Neural cell (in vitro differentiated cells): Measurements from ENCODE around the gene WRAP73. TPM values are rescaled to one million over a fixed set of nuclear protein-coding genes. Genes with fewer than 3 reads are reported as not detected.

Experiments used
- H2AFZ ChIP-seq: fragments of 200-600, 300-800 bp; sonication (generic), shearing (Covaris generic); 2 replicates; pipeline ENCODE4 v1.6.0; 2014; ENCODE audit warnings: low read depth, mild to moderate bottlenecking, antibody characterized with exemption, low read length, moderate library complexity
- H3F3A ChIP-seq: fragments of 200-600 bp; shearing (Covaris generic); 2 replicates; pipeline ENCODE4 v1.6.1; 2016; ENCODE audit warnings: mild to moderate bottlenecking, moderate library complexity, mixed read lengths, antibody characterized with exemption, low read length; ENCODE audit not compliant: insufficient read depth, poor library complexity, severe bottlenecking
- H3K27ac ChIP-seq: fragments of 200-600, 300-800 bp; sonication (generic), shearing (Covaris generic); 2 replicates; pipeline ENCODE4 v1.5.1; 2014; ENCODE audit warnings: mild to moderate bottlenecking, low read length, moderate library complexity
- H3K27me3 ChIP-seq: fragments of 300-800, 200-600 bp; sonication (generic), shearing (Covaris generic); 2 replicates; pipeline ENCODE4 v1.6.0; 2014; ENCODE audit warnings: mild to moderate bottlenecking, low read depth, low read length, moderate library complexity; ENCODE audit not compliant: insufficient read depth
- H3K36me3 ChIP-seq: fragments of 300-800, 200-600 bp; sonication (generic), shearing (Covaris generic); 2 replicates; pipeline ENCODE4 v1.5.1; 2014; ENCODE audit warnings: mild to moderate bottlenecking, antibody characterized with exemption, low read length, moderate library complexity; ENCODE audit not compliant: insufficient read depth
- H3K4me2 ChIP-seq: fragments of 300-800, 200-600 bp; sonication (generic), shearing (Covaris generic); 2 replicates; pipeline ENCODE4 v1.6.0; 2014; ENCODE audit warnings: mild to moderate bottlenecking, low read length
- H3K4me3 ChIP-seq: fragments of 300-800, 200-600 bp; sonication (generic), shearing (Covaris generic); 2 replicates; pipeline ENCODE4 v1.5.1; 2014; ENCODE audit warnings: mild to moderate bottlenecking, low read length, moderate library complexity
- H3K79me2 ChIP-seq: fragments of 200-600 bp; shearing (Covaris generic); replicated peaks from 2 replicates; pipeline ENCODE4 v1.6.0; 2014; ENCODE audit warnings: mild to moderate bottlenecking, low read length, moderate library complexity; ENCODE audit not compliant: insufficient read depth
- H3K9ac ChIP-seq: fragments of 300-800, 200-600 bp; sonication (generic), shearing (Covaris generic); 2 replicates; pipeline ENCODE4 v1.6.1; 2016; ENCODE audit warnings: mild to moderate bottlenecking, low read length, mixed read lengths
- H3K9me2 ChIP-seq: fragments of 200-600 bp; shearing (Covaris generic); 2 replicates; pipeline ENCODE4 v1.6.1; 2016; ENCODE audit warnings: mild to moderate bottlenecking, low read length, mixed read lengths; ENCODE audit not compliant: insufficient read depth
- H3K9me3 ChIP-seq: fragments of 200-600, 300-800 bp; sonication (generic), shearing (Covaris generic); 2 replicates; pipeline ENCODE4 v1.6.1; 2016; ENCODE audit warnings: mild to moderate bottlenecking, mixed run types, low read length, moderate library complexity, mixed read lengths
- H4K20me1 ChIP-seq: fragments of 200-600 bp; shearing (Covaris generic); 2 replicates; pipeline ENCODE4 v1.6.1; 2016; ENCODE audit warnings: mild to moderate bottlenecking, mixed run types; ENCODE audit not compliant: insufficient read depth
- EP300 ChIP-seq: fragments of 450-650 bp; conservative IDR thresholded peaks from 2 replicates; pipeline ENCODE4 v1.6.1; 2014; ENCODE audit warnings: antibody characterized with exemption, mild to moderate bottlenecking, moderate library complexity; ENCODE audit not compliant: poor library complexity, severe bottlenecking
- EZH2 ChIP-seq: fragments of 200-600, 300-800 bp; shearing (Covaris generic), sonication (generic); IDR thresholded peaks from 2 replicates; pipeline ENCODE4 v1.6.1; 2014; ENCODE audit warnings: antibody characterized with exemption, low read length, borderline replicate concordance, mild to moderate bottlenecking; ENCODE audit not compliant: insufficient read depth, poor library complexity, severe bottlenecking
- MXI1 ChIP-seq: fragments of 450-650 bp; conservative IDR thresholded peaks from 2 replicates; pipeline ENCODE4 v1.6.1; 2014; ENCODE audit warnings: antibody characterized with exemption, mild to moderate bottlenecking; ENCODE audit not compliant: poor library complexity, severe bottlenecking
- POLR2AphosphoS5 ChIP-seq: IDR thresholded peaks from 2 replicates; pipeline ENCODE4 v1.6.1; 2012
- RAD21 ChIP-seq: fragments of 450-650 bp; conservative IDR thresholded peaks from 2 replicates; pipeline ENCODE4 v1.6.1; 2014; ENCODE audit warnings: antibody characterized with exemption, mild to moderate bottlenecking, moderate library complexity
- REST ChIP-seq: IDR thresholded peaks from 2 replicates; pipeline ENCODE4 v1.6.1; 2012; ENCODE audit warnings: borderline replicate concordance
- SMC3 ChIP-seq: fragments of 450-650 bp; conservative IDR thresholded peaks from 2 replicates; pipeline ENCODE4 v1.6.1; 2014; ENCODE audit warnings: antibody characterized with exemption, mild to moderate bottlenecking, moderate library complexity; ENCODE audit not compliant: poor library complexity
- TAF1 ChIP-seq: IDR thresholded peaks from 2 replicates; pipeline ENCODE4 v1.6.1; 2012; ENCODE audit warnings: low read depth
- polyA plus RNA-seq: library from polyadenylated mRNA; depleted of rRNA; stranded (reverse); fragments of >200 nt; gene quantifications from 2 replicates; pipeline ENCODE4 v1.2.3, GENCODE V29; 2014
- TF ChIP-seq, protein P1 (sequence below): fragments of 450-650 bp; IDR thresholded peaks from 2 replicates; pipeline ENCODE4 v1.5.1; 2014; ENCODE audit warnings: antibody characterized with exemption, mild to moderate bottlenecking, moderate library complexity; ENCODE audit not compliant: poor library complexity, severe bottlenecking

WRAP73 gene
- polyA plus RNA-seq, 1 donor from 2014 or later, result 32.9 TPM

GRCh38 chr1:3672231-3672970, 22.5 kb upstream of the WRAP73 start:
- Histone ChIP-seq H3K4me3 (no peak overlapping the region), H3K27me3 (no peaks in the 10 kb centered on the region), H3K79me2 (no peaks in the 10 kb centered on the region), H3K9me3 (no peaks in the 10 kb centered on the region), H2AFZ (no peak overlapping the region), H3K9ac (no peak overlapping the region), H3F3A (no peaks in the 10 kb centered on the region), H3K9me2 (no peaks in the 10 kb centered on the region), H3K4me2 (no peak overlapping the region), H4K20me1 (no peaks in the 10 kb centered on the region), H3K36me3 (no peaks in the 10 kb centered on the region), H3K27ac (no peak overlapping the region)
- TF ChIP-seq, protein P1, sequence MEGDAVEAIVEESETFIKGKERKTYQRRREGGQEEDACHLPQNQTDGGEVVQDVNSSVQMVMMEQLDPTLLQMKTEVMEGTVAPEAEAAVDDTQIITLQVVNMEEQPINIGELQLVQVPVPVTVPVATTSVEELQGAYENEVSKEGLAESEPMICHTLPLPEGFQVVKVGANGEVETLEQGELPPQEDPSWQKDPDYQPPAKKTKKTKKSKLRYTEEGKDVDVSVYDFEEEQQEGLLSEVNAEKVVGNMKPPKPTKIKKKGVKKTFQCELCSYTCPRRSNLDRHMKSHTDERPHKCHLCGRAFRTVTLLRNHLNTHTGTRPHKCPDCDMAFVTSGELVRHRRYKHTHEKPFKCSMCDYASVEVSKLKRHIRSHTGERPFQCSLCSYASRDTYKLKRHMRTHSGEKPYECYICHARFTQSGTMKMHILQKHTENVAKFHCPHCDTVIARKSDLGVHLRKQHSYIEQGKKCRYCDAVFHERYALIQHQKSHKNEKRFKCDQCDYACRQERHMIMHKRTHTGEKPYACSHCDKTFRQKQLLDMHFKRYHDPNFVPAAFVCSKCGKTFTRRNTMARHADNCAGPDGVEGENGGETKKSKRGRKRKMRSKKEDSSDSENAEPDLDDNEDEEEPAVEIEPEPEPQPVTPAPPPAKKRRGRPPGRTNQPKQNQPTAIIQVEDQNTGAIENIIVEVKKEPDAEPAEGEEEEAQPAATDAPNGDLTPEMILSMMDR, result no peak
- no peak for TF ChIP-seq POLR2AphosphoS5

- Histone ChIP-seq H3K9me3 (no peaks in the 10 kb centered on the region), H2AFZ (no peak overlapping the region), H3K9me2 (no peaks in the 10 kb centered on the region), H3K36me3 (no peaks in the 10 kb centered on the region), H3K9ac (no peak overlapping the region), H4K20me1 (no peaks in the 10 kb centered on the region), H3F3A (no peaks in the 10 kb centered on the region), H3K4me2 (no peak overlapping the region), H3K27me3 (no peaks in the 10 kb centered on the region), H3K27ac (no peak overlapping the region), H3K79me2 (no peaks in the 10 kb centered on the region), H3K4me3 (no peak overlapping the region)
- TF ChIP-seq REST, result no peak
- no peak for TF ChIP-seq MXI1
- TF ChIP-seq EP300, result no peak
- no peak for TF ChIP-seq POLR2AphosphoS5
- TF ChIP-seq TAF1, result no peak
- TF ChIP-seq SMC3, result no peak
- no peak for TF ChIP-seq EZH2
- no peak for TF ChIP-seq RAD21
- TF ChIP-seq, protein P1, result no peak
These were observed 21.7 kb upstream of the WRAP73 start for GRCh38 chr1:3671371-3672180.
